Endodermal cell (in vitro differentiated cells): Measurements from ENCODE around the gene HOOK2. TPM values are rescaled to one million over a fixed set of nuclear protein-coding genes. Genes with fewer than 3 reads are reported as not detected.

Experiments
- DNase-seq: peaks from one replicate; pipeline ENCODE4 v3.0.0-alpha.2; 2017
- H3K27ac ChIP-seq: 2 replicates; pipeline ENCODE4 v1.5.1; 2013; ENCODE audit warnings: mild to moderate bottlenecking, low read depth, low read length, moderate library complexity
- H3K27me3 ChIP-seq: 2 replicates; pipeline ENCODE4 v1.6.1; 2013; ENCODE audit warnings: mild to moderate bottlenecking, low read length, moderate library complexity; ENCODE audit not compliant: insufficient read depth, control insufficient read depth, poor library complexity, severe bottlenecking
- H3K36me3 ChIP-seq: 2 replicates; pipeline ENCODE4 v1.7.0; 2013; ENCODE audit warnings: mild to moderate bottlenecking, low read length, moderate library complexity; ENCODE audit not compliant: control insufficient read depth, insufficient read depth
- H3K4me1 ChIP-seq: one replicate; pipeline ENCODE4 v1.7.0; 2013; ENCODE audit warnings: low read length; ENCODE audit not compliant: control insufficient read depth, insufficient read depth
- H3K4me3 ChIP-seq: 2 replicates; pipeline ENCODE4 v1.5.1; 2013; ENCODE audit warnings: mild to moderate bottlenecking, low read length, moderate library complexity
- H3K9ac ChIP-seq: 2 replicates; pipeline ENCODE4 v1.6.1; 2013; ENCODE audit warnings: mild to moderate bottlenecking, low read length, moderate library complexity; ENCODE audit not compliant: poor library complexity, severe bottlenecking; ENCODE audit errors: extremely low read depth
- H3K9me3 ChIP-seq: 2 replicates; pipeline ENCODE4 v1.6.1; 2013; ENCODE audit warnings: mild to moderate bottlenecking, low read length, moderate library complexity; ENCODE audit not compliant: control insufficient read depth
- H3K27ac Mint-ChIP-seq: 2 replicates; pipeline ENCODE4 v1.8.0; 2020; ENCODE audit warnings: mixed read lengths
- H3K27me3 Mint-ChIP-seq: 2 replicates; pipeline ENCODE4 v1.8.0; 2021; ENCODE audit warnings: mild to moderate bottlenecking, mixed read lengths; ENCODE audit not compliant: insufficient read depth
- H3K36me3 Mint-ChIP-seq: 2 replicates; pipeline ENCODE4 v1.8.0; 2020; ENCODE audit warnings: low read depth, mixed read lengths
- H3K4me1 Mint-ChIP-seq: 2 replicates; pipeline ENCODE4 v1.8.0; 2020; ENCODE audit warnings: mixed read lengths
- H3K4me3 Mint-ChIP-seq: 2 replicates; pipeline ENCODE4 v1.8.0; 2020; ENCODE audit warnings: mild to moderate bottlenecking, moderate library complexity, mixed read lengths
- H3K9me3 Mint-ChIP-seq: 2 replicates; pipeline ENCODE4 v1.8.0; 2020; ENCODE audit warnings: mild to moderate bottlenecking, mixed read lengths
- CTCF ChIP-seq: fragments of 200-600 bp; sonication (generic); conservative IDR thresholded peaks from 2 replicates; pipeline ENCODE4 v1.5.0; 2021; ENCODE audit warnings: antibody characterized with exemption, mild to moderate bottlenecking
- WGBS, 2 experiments: methylation state at CpG; one replicate each; pipeline versions ENCODE4 v1.1.5 to v1.1.7; 2013; ENCODE audit warnings: missing lambda C conversion rate in 2 of 2, mixed read lengths in 1 of 2; ENCODE audit not compliant: insufficient coverage in 1 of 2, insufficient read length in 1 of 2; 5-methylcytosine and 5-hydroxymethylcytosine counted together
- total RNA-seq, 2 donors: library from RNA; stranded (reverse); fragmentation: NEBNext Ultra II Directional in 1 of 2; extraction: Animal tissue kit (Norgen Biotek cat#: 25700) in 1 of 2; gene quantifications; 2 replicates in 1 of 2; 3 replicates in 1 of 2; pipeline ENCODE4 v1.2.1, GENCODE V29; 2021

Gene HOOK2
- total RNA-seq, 2 donors from 2014 or later: 82.1 to 103 TPM

DNA sequence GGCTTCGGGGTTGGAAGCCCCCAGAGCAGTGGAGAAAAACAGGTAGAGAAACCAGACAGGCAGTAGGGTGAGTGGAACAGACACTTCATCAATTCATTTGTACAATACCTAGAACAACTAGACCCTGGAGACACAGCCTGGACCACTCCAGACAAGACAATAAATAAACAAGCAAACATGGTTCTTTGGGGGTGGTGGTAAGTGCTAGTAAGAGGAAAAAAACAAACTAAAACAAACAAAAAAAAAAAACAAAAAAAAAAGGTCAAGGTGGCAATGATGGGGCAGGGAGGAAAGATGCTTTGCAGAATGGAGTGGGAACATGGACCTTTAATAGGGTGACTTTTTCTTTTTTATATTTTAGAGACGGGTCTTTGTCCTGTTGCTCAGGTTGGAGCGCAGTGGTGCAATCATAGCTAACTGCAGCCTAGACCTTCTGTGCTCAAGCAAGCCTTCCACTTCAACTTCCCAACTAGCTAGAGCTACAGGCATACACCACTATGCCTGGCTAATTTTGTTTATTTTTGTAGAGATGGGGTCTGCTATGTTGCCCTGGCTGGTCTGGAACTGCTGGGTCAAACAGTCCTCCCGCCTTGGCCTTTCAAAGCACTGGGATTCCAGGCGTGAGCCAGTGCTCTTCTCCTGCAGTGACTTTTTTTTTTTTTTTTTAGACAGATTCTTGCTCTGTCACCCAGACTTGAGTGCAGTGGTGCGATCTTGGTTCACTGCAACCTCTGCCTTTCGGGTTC lies 19.0 kb upstream of the HOOK2 start:
- H3K36me3 ChIP-seq: peaks cover 10% of the 10 kb centered on the region
- peak overlapping the region; percentile 89 for H3K9ac ChIP-seq
- Mint-ChIP-seq H3K4me1 (peaks cover 22% of the 10 kb centered on the region), H3K27me3 (peaks cover 9% of the 10 kb centered on the region), H3K4me3 (peak overlapping the region; percentile 74), H3K9me3 (no peaks in the 10 kb centered on the region), H3K36me3 (peaks cover 10% of the 10 kb centered on the region), H3K27ac (peak overlapping the region; percentile 53)
- no peak overlapping the region for H3K27ac ChIP-seq
- 83 to 84% methylated on average over 3 to 7 of the region's 7 CpGs for WGBS, 2 experiments
- no peak for TF ChIP-seq CTCF
- no peak for DNase-seq
- peaks cover 5% of the 10 kb centered on the region for H3K4me1 ChIP-seq
- H3K9me3 ChIP-seq: no peaks in the 10 kb centered on the region
- H3K4me3 ChIP-seq: peak overlapping the region; percentile 86
- H3K27me3 ChIP-seq: peaks cover 9% of the 10 kb centered on the region

DNA sequence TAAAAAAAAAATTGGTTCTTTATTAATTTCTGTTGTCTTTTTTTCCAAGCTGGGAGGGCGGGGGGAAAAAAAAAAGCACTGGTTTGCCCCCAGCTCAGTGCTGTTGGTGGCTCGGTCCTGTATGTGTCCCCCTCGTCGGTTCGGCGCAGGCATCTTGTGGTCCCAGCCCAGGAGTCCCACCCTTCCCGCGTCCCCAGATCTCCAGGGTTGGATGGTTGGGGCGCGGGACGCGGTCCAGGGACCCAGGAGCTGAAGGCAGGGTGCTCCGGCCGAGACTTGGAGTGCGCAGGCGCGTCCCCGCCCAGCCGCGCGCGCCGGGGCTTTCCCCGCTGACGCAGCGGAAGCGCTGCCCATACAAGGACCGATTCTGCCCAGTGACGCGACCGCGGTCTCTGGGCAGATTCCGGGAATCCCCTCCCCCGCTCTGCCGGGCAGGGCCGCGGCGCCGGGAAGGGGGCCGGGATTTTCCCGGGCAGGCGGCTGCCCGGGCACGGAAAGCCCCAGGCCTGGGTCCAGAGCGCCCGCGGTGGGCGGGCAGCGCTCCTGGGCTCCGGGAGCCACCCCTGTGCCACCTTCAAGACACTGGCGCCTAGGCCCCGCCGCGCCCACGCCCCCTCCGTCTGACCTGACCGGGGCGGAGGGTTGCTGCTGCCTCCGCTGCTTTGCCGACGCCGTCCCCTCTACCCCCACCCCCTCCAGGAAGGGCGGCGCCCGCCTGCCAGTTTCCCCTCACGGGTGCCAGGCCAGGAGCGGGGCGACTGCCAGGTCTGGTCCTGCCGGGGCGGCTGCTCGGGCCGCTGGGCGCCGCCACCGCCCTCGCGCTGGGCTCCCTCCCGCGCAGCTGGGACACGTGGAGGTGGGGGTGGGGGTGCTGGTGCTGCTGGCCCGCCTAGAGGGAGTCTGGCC lies 18.2 kb upstream of the HOOK2 start:
- Histone ChIP-seq H3K4me3 (peak overlapping the region; percentile 86), H3K9me3 (no peaks in the 10 kb centered on the region), H3K9ac (peak overlapping the region; percentile 89), H3K27ac (peak overlapping the region; percentile 38), H3K4me1 (peaks cover 10% of the 10 kb centered on the region), H3K36me3 (peaks cover 2% of the 10 kb centered on the region), H3K27me3 (peaks cover 9% of the 10 kb centered on the region)
- DNase-seq: peak; percentile 96
- peak overlapping the region; percentile 91 for H3K27ac Mint-ChIP-seq
- peak overlapping the region; percentile 74 for H3K4me3 Mint-ChIP-seq
- H3K27me3 Mint-ChIP-seq: peaks cover 9% of the 10 kb centered on the region
- 1% methylated on average over 30 to 80 of the region's 81 CpGs for WGBS, 2 experiments
- peaks cover 30% of the 10 kb centered on the region for H3K4me1 Mint-ChIP-seq
- H3K36me3 Mint-ChIP-seq: peaks cover 6% of the 10 kb centered on the region
- no peak for TF ChIP-seq CTCF
- no peaks in the 10 kb centered on the region for H3K9me3 Mint-ChIP-seq

DNA sequence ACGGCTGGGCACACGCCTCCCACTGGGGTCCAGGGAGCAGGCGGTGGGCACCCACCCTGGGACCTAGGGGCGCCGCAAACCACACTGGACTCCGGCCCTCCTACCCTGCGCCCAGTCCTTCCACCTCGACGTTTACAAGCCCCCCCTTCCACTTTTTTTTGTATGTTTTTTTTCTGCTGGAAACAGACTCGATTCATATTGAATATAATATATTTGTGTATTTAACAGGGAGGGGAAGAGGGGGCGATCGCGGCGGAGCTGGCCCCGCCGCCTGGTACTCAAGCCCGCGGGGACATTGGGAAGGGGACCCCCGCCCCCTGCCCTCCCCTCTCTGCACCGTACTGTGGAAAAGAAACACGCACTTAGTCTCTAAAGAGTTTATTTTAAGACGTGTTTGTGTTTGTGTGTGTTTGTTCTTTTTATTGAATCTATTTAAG lies 17.5 kb upstream of the HOOK2 start:
- Histone ChIP-seq H3K36me3 (no peaks in the 10 kb centered on the region), H3K27me3 (peaks cover 9% of the 10 kb centered on the region), H3K4me1 (peaks cover 11% of the 10 kb centered on the region), H3K27ac (no peak overlapping the region), H3K9ac (peak overlapping the region; percentile 89), H3K4me3 (peak overlapping the region; percentile 86), H3K9me3 (no peaks in the 10 kb centered on the region)
- peaks cover 33% of the 10 kb centered on the region for H3K4me1 Mint-ChIP-seq
- peaks cover 4% of the 10 kb centered on the region for H3K36me3 Mint-ChIP-seq
- peaks cover 9% of the 10 kb centered on the region for H3K27me3 Mint-ChIP-seq
- TF ChIP-seq CTCF: no peak
- H3K4me3 Mint-ChIP-seq: peak overlapping the region; percentile 74
- WGBS, 2 experiments: 2 to 3% methylated on average over 5 to 19 of the region's 22 CpGs
- H3K27ac Mint-ChIP-seq: no peak overlapping the region
- H3K9me3 Mint-ChIP-seq: no peaks in the 10 kb centered on the region
- DNase-seq: no peak
